HL-60 (cell line): Measurements from ENCODE around the gene SLC10A7.

Experiments
- CTCF ChIP-seq: IDR thresholded peaks from one replicate; pipeline ENCODE4 v1.5.1; 2011; ENCODE audit warnings: low read length, control low read depth, inconsistent platforms; ENCODE audit not compliant: insufficient read depth
- GABPA ChIP-seq: IDR thresholded peaks from 2 replicates; pipeline ENCODE4 v1.6.1; 2012; ENCODE audit warnings: low read depth
- POLR2AphosphoS5 ChIP-seq: IDR thresholded peaks from 2 replicates; pipeline ENCODE4 v1.6.1; 2012; ENCODE audit warnings: low read depth
- REST ChIP-seq: IDR thresholded peaks from 2 replicates; pipeline ENCODE4 v1.6.1; 2012; ENCODE audit warnings: low read depth; ENCODE audit not compliant: insufficient replicate concordance
- SPI1 ChIP-seq: IDR thresholded peaks from 2 replicates; pipeline ENCODE4 v1.6.1; 2012; ENCODE audit warnings: low read depth, mild to moderate bottlenecking, borderline replicate concordance

GRCh38 chr4:146446555-146446954 is 75.2 kb downstream of the SLC10A7 start:
- TF ChIP-seq CTCF (no peak), REST (no peak), SPI1 (no peak), POLR2AphosphoS5 (no peak), GABPA (no peak)
